ENCODE results near the gene DENND1C.
"Not testable (repeated sequence)": the region's sequence is repeated elsewhere in the genome, so short reads cannot be mapped to it uniquely, and the experiment has no call there.

The DENND1C gene

GRCh38 chr19:6481541-6482342 lies at the start of gene DENND1C:
DENND1C (minus strand) TSS chr19:6481787; CDS start chr19:6481695, 92 bp downstream.
- DNase-seq: no peak

GRCh38 chr19:6530386-6531162 lies 49.0 kb upstream of the DENND1C start, which contains the start of gene TNFSF9:
TNFSF9 (plus strand) TSS chr19:6531026; CDS start chr19:6531037, 11 bp downstream.
- peak; percentile 40 for DNase-seq

- no peak for DNase-seq
These were observed 48.4 kb upstream of the DENND1C start for GRCh38 chr19:6529937-6530385.

- no peak for DNase-seq
These were observed 47.8 kb upstream of the DENND1C start for GRCh38 chr19:6529351-6529750.

GRCh38 chr19:6528544-6529121 lies 47.0 kb upstream of the DENND1C start:
- no peak for DNase-seq

- no peak for DNase-seq
These were observed 46.4 kb upstream of the DENND1C start for GRCh38 chr19:6527893-6528543.

GRCh38 chr19:6524311-6524710 lies 42.7 kb upstream of the DENND1C start:
- DNase-seq: no peak

GRCh38 chr19:6522712-6523111 lies 41.1 kb upstream of the DENND1C start:
- DNase-seq: no peak

GRCh38 chr19:6521718-6522646 lies 40.4 kb upstream of the DENND1C start:
- no peak for DNase-seq

- DNase-seq: no peak
These were observed 37.7 kb upstream of the DENND1C start for GRCh38 chr19:6519289-6519688.

- DNase-seq: no peak
These were observed 36.7 kb upstream of the DENND1C start for GRCh38 chr19:6518145-6518911.

- peak; percentile 71 for DNase-seq
These were observed 35.2 kb upstream of the DENND1C start for GRCh38 chr19:6516659-6517291.

GRCh38 chr19:6516018-6516658 lies 34.6 kb upstream of the DENND1C start:
- peak; percentile 56 for DNase-seq

- no peak for DNase-seq
These were observed 33.4 kb upstream of the DENND1C start for GRCh38 chr19:6514926-6515544.

GRCh38 chr19:6514089-6514488 lies 32.5 kb upstream of the DENND1C start:
- no peak for DNase-seq

GRCh38 chr19:6510618-6511017 lies 29.0 kb upstream of the DENND1C start:
- DNase-seq: no peak

GRCh38 chr19:6509118-6509971 lies 27.8 kb upstream of the DENND1C start:
- no peak for DNase-seq

- not testable (repeated sequence) for DNase-seq
These were observed 26.6 kb upstream of the DENND1C start for GRCh38 chr19:6508028-6508771.

Data from NCI-H2171 (cell line).